MM.1S (cell line): ENCODE results near the gene NCKAP5.

Experiments used
- DNase-seq: peaks from one replicate; pipeline ENCODE4 v3.0.0-alpha.2; 2015
- H2AFZ ChIP-seq: fragments of 300-600 bp; sonication (generic); 2 replicates; pipeline ENCODE4 v1.6.0; 2016; ENCODE audit warnings: antibody characterized with exemption, low read length
- H3F3A ChIP-seq: fragments of 300-600 bp; sonication (generic); 2 replicates; pipeline ENCODE4 v1.6.1; 2016; ENCODE audit warnings: mild to moderate bottlenecking, antibody characterized with exemption, low read length, moderate library complexity, mixed read lengths; ENCODE audit not compliant: insufficient read depth
- H3K27ac ChIP-seq: fragments of 300-600 bp; sonication (generic); 2 replicates; pipeline ENCODE4 v1.5.1; 2016; ENCODE audit warnings: mild to moderate bottlenecking, low read length
- H3K27me3 ChIP-seq: fragments of 300-600 bp; sonication (generic); replicated peaks from 2 replicates; pipeline ENCODE4 v1.6.0; 2016; ENCODE audit warnings: low read length; ENCODE audit not compliant: insufficient read depth
- H3K36me3 ChIP-seq: fragments of 300-600 bp; sonication (generic); replicated peaks from 2 replicates; pipeline ENCODE4 v1.6.1; 2016; ENCODE audit warnings: mild to moderate bottlenecking, low read length, mixed read lengths; ENCODE audit not compliant: insufficient read depth
- H3K4me1 ChIP-seq: fragments of 300-600 bp; sonication (generic); 2 replicates; pipeline ENCODE4 v1.6.1; 2016; ENCODE audit warnings: low read length, mixed read lengths
- H3K4me2 ChIP-seq: fragments of 300-600 bp; sonication (generic); 2 replicates; pipeline ENCODE4 v1.6.0; 2016; ENCODE audit warnings: low read depth, low read length
- H3K4me3 ChIP-seq: fragments of 300-600 bp; sonication (generic); 2 replicates; pipeline ENCODE4 v1.5.1; 2016; ENCODE audit warnings: low read length, mixed read lengths
- H3K79me2 ChIP-seq: fragments of 300-600 bp; sonication (generic); 2 replicates; pipeline ENCODE4 v1.6.1; 2016; ENCODE audit warnings: mixed run types, low read length, mixed read lengths
- H3K9ac ChIP-seq: fragments of 300-600 bp; sonication (generic); 2 replicates; pipeline ENCODE4 v1.6.1; 2016; ENCODE audit warnings: low read length, mixed read lengths
- H3K9me2 ChIP-seq: fragments of 300-600 bp; sonication (generic); replicated peaks from 2 replicates; pipeline ENCODE4 v1.6.1; 2016; ENCODE audit warnings: mild to moderate bottlenecking, low read length, mixed read lengths; ENCODE audit not compliant: insufficient read depth
- H3K9me3 ChIP-seq: fragments of 300-600 bp; sonication (generic); replicated peaks from 2 replicates; pipeline ENCODE4 v1.6.1; 2016; ENCODE audit warnings: mild to moderate bottlenecking, low read length, mixed read lengths; ENCODE audit not compliant: insufficient read depth
- H4K20me1 ChIP-seq: fragments of 300-600 bp; sonication (generic); 2 replicates; pipeline ENCODE4 v1.6.1; 2016; ENCODE audit warnings: mild to moderate bottlenecking, low read length, moderate library complexity, mixed read lengths; ENCODE audit not compliant: insufficient read depth
- CTCF ChIP-seq: fragments of 300-600 bp; sonication (generic); IDR thresholded peaks from 2 replicates; pipeline ENCODE4 v1.5.1; 2016; ENCODE audit warnings: antibody characterized with exemption, low read length, mixed read lengths
- EZH2 ChIP-seq: fragments of 300-600 bp; sonication (generic); optimal IDR thresholded peaks from 2 replicates; pipeline ENCODE3; 2017; ENCODE audit warnings: low read depth, mild to moderate bottlenecking, antibody characterized with exemption, low read length, mixed read lengths
- EZH2phosphoT487 ChIP-seq: fragments of 300-600 bp; sonication (generic); IDR thresholded peaks from 2 replicates; pipeline ENCODE4 v1.6.1; 2018; ENCODE audit warnings: antibody characterized with exemption, low read length

The NCKAP5 gene

DNA sequence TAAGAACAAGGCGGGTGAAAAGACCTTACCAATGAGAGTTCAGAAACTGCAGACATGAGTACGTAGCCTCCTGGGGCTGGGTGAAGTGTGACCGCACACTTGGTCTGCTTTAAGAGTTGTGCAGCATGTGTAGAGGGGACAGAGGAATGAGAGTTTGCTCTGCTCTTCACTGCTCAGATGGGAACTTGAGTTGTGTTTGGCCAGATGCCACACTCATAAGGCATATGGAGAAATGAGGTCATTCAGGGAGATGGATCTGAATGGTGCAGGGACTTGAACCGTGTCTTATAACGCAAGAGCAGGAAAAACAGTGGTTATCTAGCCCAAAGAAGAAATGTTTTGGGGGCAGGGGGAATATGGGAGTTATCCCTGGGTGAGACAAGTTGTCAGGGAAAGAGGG, 624.4 kb downstream of the NCKAP5 start:
- no peak for DNase-seq
- Histone ChIP-seq H3K9me2 (no peaks in the 10 kb centered on the region), H3K27ac (no peak overlapping the region), H4K20me1 (no peaks in the 10 kb centered on the region), H3K9me3 (no peaks in the 10 kb centered on the region), H3K4me3 (no peak overlapping the region), H3K9ac (no peak overlapping the region), H3K79me2 (no peaks in the 10 kb centered on the region), H3K36me3 (no peaks in the 10 kb centered on the region), H3K27me3 (no peaks in the 10 kb centered on the region), H3F3A (no peaks in the 10 kb centered on the region), H2AFZ (no peak overlapping the region), H3K4me1 (no peaks in the 10 kb centered on the region), H3K4me2 (no peak overlapping the region)
- no peak for TF ChIP-seq CTCF
- TF ChIP-seq EZH2, result no peak
- TF ChIP-seq EZH2phosphoT487, result no peak

- no peak for TF ChIP-seq EZH2
- no peak for TF ChIP-seq CTCF
- no peak overlapping the region for H2AFZ ChIP-seq
- H3K9me2 ChIP-seq, result no peaks in the 10 kb centered on the region
- H3F3A ChIP-seq, result no peaks in the 10 kb centered on the region
- no peak for DNase-seq
- no peaks in the 10 kb centered on the region for H3K4me1 ChIP-seq
- no peak overlapping the region for H3K4me2 ChIP-seq
- no peaks in the 10 kb centered on the region for H3K79me2 ChIP-seq
- H3K9me3 ChIP-seq, result no peaks in the 10 kb centered on the region
- no peaks in the 10 kb centered on the region for H3K27me3 ChIP-seq
- H3K4me3 ChIP-seq, result no peak overlapping the region
- H3K36me3 ChIP-seq, result no peaks in the 10 kb centered on the region
- H3K27ac ChIP-seq, result no peak overlapping the region
- H3K9ac ChIP-seq, result no peak overlapping the region
- H4K20me1 ChIP-seq, result no peaks in the 10 kb centered on the region
These were observed 626.8 kb downstream of the NCKAP5 start for GRCh38 chr2:132941296-132942020.

- Histone ChIP-seq H3K36me3 (no peaks in the 10 kb centered on the region), H3K27ac (no peak overlapping the region), H3K4me3 (no peak overlapping the region), H2AFZ (no peak overlapping the region), H3K27me3 (no peaks in the 10 kb centered on the region), H3K79me2 (no peaks in the 10 kb centered on the region), H3K9me2 (no peaks in the 10 kb centered on the region), H3K4me2 (no peak overlapping the region), H3K9ac (no peak overlapping the region), H4K20me1 (no peaks in the 10 kb centered on the region), H3F3A (no peaks in the 10 kb centered on the region), H3K4me1 (no peaks in the 10 kb centered on the region), H3K9me3 (no peaks in the 10 kb centered on the region)
- DNase-seq, result no peak
- TF ChIP-seq EZH2phosphoT487 (no peak), CTCF (no peak), EZH2 (no peak)
These were observed 630.6 kb downstream of the NCKAP5 start for GRCh38 chr2:132937629-132938028.
